Activated CD4-positive, CD25-positive, alpha-beta regulatory T cell treated with anti-CD3 and anti-CD28 coated beads, Interleukin-2, amount 50 U/mL, for 24 hours (primary cell): ENCODE data around the gene KLK12.

Experiments used
- ATAC-seq, 2 donors: fragments of 150-1000 bp; cut with Tn5 transposase; one replicate each; pipeline ENCODE4 v1.10.0; 2021; ENCODE audit warnings: mild to moderate bottlenecking in 1 of 2, moderate library complexity in 1 of 2

The KLK12 gene

GRCh38 chr19:51034704-51035103, at the start of gene KLK12:
Gene KLK12, minus strand, starts transcription at chr19:51035002. Its CDS starts 381 bp downstream, at chr19:51034621.
- no peak for ATAC-seq

DNA sequence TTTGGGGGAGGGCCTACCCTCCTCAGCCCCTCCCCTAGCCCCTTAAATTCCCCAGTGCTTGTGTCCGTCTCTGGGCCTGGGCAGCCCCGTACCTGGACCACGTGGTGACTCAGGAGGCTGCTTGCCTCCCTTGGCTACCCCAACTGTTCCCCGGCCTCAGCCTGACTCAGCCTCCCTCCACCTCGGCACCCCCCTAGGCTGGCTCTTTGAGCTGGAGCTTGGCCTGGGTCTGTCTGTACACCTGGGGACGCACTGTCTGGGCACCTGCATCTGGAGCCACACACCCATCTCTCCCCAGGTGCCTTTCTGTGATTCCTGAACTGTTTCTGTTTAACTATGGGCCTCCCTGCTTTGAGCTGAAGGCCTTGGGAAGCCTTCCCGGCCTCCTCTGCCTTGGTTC, 49.7 kb upstream of the KLK12 start:
- no peak for ATAC-seq

GRCh38 chr19:51083783-51084182, 49.0 kb upstream of the KLK12 start:
- ATAC-seq = no peak

GRCh38 chr19:51083181-51083580, 48.4 kb upstream of the KLK12 start:
- ATAC-seq = no peak

- no peak for ATAC-seq
These were observed 47.8 kb upstream of the KLK12 start, which contains the start of gene KLK14 for GRCh38 chr19:51082611-51083010. Gene KLK14, minus strand, starts transcription at chr19:51082887. Its CDS starts 273 bp downstream, at chr19:51082614.

DNA sequence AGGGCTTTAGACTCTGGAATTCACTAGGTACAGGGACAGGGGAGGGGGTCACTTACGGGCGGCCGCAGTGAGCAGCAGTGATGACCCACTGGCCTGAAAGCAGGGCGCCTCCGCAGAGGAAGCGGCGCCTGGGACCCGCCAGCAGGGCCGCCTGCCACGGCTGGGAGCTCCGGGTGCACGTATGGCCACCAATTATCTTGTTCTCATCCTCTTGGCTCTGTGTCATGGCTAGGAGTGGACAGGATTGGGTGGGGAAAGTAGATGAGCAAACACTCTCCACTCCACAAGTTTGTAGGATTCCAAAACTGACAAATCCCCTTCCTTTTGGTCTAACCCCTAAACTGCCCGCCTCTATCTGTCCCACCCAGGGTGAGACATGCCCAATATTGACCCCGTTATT, 46.7 kb upstream of the KLK12 start:
- no peak for ATAC-seq

GRCh38 chr19:51079481-51080110, 44.8 kb upstream of the KLK12 start:
- no peak for ATAC-seq

DNA sequence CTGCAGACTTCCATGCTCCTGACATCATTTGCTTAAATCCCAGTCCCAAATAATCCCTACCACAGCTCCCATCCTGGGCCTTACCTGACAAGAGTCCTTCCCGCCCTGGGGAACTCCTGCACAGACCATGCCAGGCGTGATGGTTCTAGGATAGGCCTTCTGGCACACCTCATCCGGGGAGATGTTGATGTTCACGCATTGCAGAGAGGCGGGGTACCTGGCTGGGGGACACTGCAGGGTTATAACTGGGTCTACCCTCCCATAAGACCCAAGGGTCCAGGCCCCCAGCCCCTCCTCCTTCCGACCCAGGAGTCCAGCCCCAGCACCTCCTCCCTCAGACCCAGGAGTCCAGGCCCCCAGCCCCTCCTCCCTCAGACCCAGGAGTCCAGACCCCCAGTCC, 43.9 kb upstream of the KLK12 start:
- ATAC-seq = no peak

DNA sequence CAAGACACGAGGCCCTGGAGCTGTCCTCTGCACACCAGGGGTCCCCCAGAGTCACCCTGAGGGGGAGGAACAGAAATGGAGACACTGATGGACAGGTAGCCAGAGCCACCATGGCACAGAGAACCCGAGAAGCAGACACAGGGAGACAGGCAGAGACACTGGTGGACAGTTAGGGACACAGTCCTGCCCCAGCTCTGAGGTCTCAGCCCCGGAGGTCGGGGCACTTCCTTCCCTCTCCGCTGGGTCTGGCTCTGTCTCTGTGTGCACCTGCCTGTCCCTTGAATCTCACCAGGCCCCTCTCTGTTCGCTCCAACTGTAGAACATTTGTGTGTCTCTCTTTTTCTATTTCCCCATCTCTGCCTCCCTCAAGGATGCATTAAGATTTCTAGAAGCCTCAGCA, 43.3 kb upstream of the KLK12 start:
- ATAC-seq = no peak

DNA sequence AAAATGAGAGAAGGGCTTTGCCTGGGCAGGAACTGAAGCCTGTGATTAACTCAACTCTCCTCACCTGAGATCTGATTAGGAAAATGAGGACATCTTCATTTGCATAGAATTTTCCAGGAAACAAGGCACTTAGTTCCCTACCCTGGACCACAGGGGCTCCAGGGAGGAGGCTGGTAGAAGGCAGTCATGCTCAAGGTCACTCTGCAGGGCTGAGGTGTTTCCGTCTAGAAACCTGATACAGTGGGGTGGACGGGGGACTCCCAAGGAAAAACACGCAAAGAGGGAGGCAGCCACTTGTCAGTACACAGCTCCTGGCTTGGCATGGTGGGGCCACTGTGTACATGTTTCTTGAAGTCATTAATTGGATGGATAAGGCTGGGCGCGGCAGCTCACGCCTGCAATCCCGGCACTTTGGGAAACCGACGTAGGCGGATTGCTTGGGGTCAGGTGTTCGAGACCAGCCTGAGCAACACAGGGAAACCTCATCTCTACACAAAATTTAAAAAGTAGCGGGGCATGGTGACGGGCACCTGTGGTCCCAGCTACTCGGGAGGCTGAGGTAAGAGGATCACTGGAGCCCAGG, 41.9 kb upstream of the KLK12 start:
- ATAC-seq = no peak

DNA sequence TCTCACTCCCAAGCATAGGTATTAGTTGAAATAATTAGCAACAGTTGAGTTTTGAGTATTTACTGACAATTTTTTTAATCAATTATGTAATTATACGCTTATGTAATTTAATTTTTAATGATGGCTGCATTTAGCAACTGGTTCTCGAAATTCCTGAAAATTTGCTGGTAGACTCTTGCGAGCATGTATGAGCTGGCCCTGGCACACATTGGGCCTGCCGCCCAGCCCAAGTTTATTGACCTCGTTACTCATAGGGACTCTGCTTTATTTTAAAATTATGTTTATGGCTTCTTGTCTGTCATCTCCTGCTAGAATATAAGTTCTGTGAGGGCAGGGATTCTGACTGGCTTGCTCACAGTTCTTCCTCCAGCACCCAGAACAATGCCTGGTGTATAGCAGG, 41.2 kb upstream of the KLK12 start:
- no peak for ATAC-seq

DNA sequence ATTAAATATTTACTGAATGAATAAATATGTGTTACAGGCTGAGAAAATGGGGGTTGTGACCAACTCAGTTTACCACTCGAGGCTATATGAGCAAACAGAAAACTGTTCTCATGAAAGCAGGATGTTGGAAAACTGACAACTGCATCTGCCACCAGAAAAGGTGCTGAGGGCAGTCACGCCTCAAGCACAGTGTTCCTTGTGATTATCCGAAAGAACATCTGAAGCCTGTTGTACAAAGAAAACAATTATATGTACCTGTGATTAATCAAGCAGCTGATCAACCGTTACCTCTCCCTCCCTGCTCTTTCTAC, 36.2 kb upstream of the KLK12 start:
- ATAC-seq = no peak

DNA sequence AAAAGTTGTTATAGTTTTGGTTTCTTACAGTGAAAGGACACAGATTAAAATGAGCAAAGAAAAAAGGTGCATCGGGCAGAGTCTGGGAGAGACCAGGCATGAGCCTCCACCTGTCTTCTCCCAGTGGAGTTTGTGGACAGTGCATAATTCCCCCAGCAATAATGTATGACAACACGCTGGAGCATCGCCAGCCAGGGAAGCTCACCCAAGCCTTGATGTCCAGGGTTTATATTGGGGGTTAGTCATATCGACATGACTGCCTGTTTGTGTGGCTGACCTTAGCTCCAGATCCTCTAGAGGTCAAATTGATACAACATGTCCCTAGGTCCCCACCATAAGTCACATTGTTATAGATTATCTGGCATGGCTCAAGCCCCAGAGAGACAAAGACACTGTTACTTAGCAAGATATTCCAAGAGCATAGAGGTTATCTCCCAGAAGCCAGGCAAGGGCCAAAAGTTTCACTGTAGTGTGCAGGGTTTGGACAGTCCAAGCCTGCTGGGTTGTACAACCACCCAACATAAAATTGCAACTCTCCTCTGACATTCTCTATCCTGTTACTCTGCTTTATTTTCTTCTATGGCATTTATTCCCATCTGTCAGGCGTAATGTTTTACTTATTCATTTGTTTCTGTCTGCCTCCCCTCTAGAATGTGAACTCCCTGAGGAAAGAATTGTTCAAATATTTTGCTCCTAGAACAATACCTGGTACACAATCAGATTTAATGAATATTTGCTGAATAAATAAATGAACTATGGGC, 35.7 kb upstream of the KLK12 start:
- ATAC-seq = no peak

- no peak for ATAC-seq
These were observed 31.8 kb upstream of the KLK12 start for GRCh38 chr19:51066393-51067186.

DNA sequence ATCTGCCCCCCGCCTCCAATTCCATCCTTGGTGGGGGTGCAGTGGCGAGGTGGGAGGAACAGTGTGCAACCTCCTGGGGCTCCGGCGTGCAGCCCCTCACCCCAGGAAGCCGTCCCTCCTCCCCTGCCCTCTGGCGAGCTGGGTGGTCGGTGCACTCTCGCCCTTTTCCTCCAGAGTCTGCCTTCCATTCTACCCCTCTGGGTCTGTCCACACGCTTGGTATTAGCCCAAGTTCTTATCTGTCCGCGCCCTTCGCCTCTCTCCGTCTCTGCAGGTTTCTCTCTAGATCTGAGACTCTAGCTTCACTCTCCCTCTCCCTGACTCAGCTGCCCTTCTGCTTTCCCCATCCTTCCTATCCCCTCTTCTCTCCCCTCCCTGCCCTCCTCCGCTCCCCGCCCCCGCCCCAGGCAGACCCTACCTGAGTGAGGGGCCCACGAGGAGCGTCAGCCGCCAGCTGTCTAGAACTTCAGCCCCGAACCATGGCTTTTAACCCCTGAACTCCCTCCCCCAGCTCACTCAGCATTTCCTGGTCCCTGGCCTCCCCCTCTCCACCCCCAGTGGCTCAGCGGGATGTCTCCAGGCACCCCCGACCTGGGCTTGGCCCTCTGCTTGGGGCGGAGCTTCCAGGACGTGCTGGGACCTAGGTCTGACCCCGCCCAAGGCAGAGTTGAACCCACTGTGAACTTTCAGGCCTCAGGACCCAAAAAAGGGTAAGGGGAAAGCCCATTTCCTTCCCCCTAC, 30.6 kb upstream of the KLK12 start:
- no peak for ATAC-seq

DNA sequence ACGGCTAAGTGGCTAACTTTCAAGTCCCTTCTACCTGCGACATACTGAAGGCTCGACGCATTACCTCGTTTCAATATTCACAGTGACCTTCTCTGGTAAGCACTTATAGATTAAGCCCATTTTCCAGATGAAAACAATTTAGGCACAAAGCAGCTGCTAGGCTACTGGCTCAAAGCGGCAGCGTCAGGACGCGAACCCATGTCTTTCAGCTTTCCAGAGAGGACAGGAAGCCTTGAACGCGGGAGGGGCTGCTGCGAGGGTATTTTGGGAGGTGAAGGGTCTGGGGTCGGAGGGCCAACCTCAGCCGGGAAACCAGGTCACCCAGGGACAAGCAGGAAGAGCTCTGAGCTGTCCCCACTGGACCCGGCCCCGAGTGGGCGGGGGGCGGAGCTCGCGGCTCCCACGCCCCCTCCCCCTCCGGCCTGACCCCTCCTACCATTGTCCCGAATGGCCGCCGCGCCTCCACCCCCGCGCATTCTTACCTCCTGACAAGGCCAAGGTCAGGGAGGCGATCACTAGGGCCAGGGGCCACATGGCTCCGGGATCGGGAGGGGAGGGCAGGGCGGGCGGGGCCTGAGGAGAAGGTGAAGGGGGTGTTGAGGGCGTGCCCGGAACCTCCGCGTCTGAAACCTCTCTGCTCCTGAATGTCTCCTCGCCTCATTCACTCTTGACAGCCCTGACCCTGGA, 29.9 kb upstream of the KLK12 start, which contains the start of gene KLK13:
Gene KLK13 (minus strand): TSS at position 559 of the 687 bp plus-strand sequence. CDS start 25 bp downstream, at position 534.
- ATAC-seq = no peak

GRCh38 chr19:51063664-51064063, 28.9 kb upstream of the KLK12 start:
- ATAC-seq = no peak

GRCh38 chr19:51060973-51061372, 26.2 kb upstream of the KLK12 start:
- ATAC-seq = no peak

- ATAC-seq = no peak
These were observed 25.5 kb upstream of the KLK12 start for GRCh38 chr19:51060336-51060735.

- ATAC-seq = no peak
These were observed 24.9 kb upstream of the KLK12 start for GRCh38 chr19:51059715-51060114.

GRCh38 chr19:51055866-51056265, 21.1 kb upstream of the KLK12 start:
- no peak for ATAC-seq

DNA sequence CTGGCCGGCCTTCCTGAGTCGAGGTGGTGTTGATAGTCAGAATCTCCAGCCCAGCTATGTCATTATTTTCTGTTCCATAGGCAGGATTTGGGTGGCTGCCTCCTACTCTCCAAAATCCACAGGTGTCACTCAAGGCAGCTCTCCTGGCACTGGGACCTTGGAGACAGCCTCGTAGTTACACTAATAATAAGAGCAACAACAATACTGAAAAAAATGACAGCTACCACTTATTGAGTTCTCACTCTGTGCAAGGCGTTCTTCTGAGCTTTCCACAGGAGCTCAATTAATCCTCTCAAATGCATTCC, 12.2 kb upstream of the KLK12 start:
- no peak for ATAC-seq
